Adrenal gland (tissue), 12 donors: ENCODE measurements around the gene CTXN2. TPM values are rescaled to one million over a fixed set of nuclear protein-coding genes. Genes with fewer than 3 reads are reported as not detected.

Source experiments
- DNase-seq, 7 donors: peaks; one replicate each; pipeline ENCODE4 v3.0.0-alpha.2; 2019 to 2020
- H3K27ac ChIP-seq, 5 donors: fragments of 200-600 bp; sonication (generic) in 4 of 5; 1 replicate in 3 of 5; 2 replicates in 2 of 5; pipeline versions ENCODE4 v1.5.1 to v1.8.0; 2016 to 2020; ENCODE audit warnings: mild to moderate bottlenecking in 1 of 5
- H3K27me3 ChIP-seq: fragments of 200-600 bp; 2 replicates; pipeline ENCODE4 v1.8.0; 2021
- H3K36me3 ChIP-seq, 2 donors: fragments of 200-600 bp; replicated peaks in 1 of 2; 1 replicate in 1 of 2; 2 replicates in 1 of 2; pipeline versions ENCODE4 v1.5.1 to v1.8.0; 2018 to 2022
- H3K4me1 ChIP-seq, 2 donors: fragments of 200-600 bp; replicated peaks in 1 of 2; 1 replicate in 1 of 2; 2 replicates in 1 of 2; pipeline versions ENCODE4 v1.5.1 to v1.8.0; 2018 to 2021
- H3K4me3 ChIP-seq, 4 donors: fragments of 200-600 bp; sonication (generic) in 3 of 4; one replicate each; pipeline ENCODE4 v1.5.1; 2016 to 2018
- H3K9me3 ChIP-seq, 3 donors: fragments of 200-600 bp; sonication (generic) in 1 of 3; replicated peaks in 1 of 3; 1 replicate in 2 of 3; 2 replicates in 1 of 3; pipeline versions ENCODE4 v1.5.1 to v1.8.0; 2016 to 2021
- CTCF ChIP-seq, 6 experiments: fragments of 450-650 bp in 4 of 6; fragments of 200-600 bp in 2 of 6; sonication (generic) in 1 of 6; IDR thresholded peaks; 1 replicate in 5 of 6; 2 replicates in 1 of 6; pipeline versions ENCODE4 v1.5.1 to v1.8.0; 2016 to 2021; ENCODE audit warnings: antibody characterized with exemption in 6 of 6, mild to moderate bottlenecking in 2 of 6, moderate library complexity in 1 of 6
- POLR2A ChIP-seq, 2 donors: fragments of 450-650 bp; IDR thresholded peaks; one replicate each; pipeline ENCODE4 v1.6.1; 2017; ENCODE audit warnings: antibody characterized with exemption in 2 of 2, mild to moderate bottlenecking in 2 of 2, moderate library complexity in 1 of 2
- WGBS, 4 donors: extraction: QIAGEN DNeasy Blood & Tissue Kit in 2 of 4; methylation state at CpG; one replicate each; pipeline versions ENCODE4 v1.1.5 to v1.1.7; 2013 to 2017; 5-methylcytosine and 5-hydroxymethylcytosine counted together
- intact Hi-C, 2 donors: fragments of 100-400 bp; cut with DNase I; formaldehyde crosslinking; loops; one replicate each; pipeline versions ENCODE4 v1.14.1 to v1.15.0; 2022 to 2023
- polyA plus RNA-seq, 3 donors: library from polyadenylated mRNA; stranded (reverse); fragments of 200-250 nt in 2 of 3; fragments of 350-450 nt in 1 of 3; fragmentation: Illumina TruSeq in 1 of 3; extraction: RNeasy Lipid Tissue Mini Kit (QIAGEN cat#74804) in 1 of 3; gene quantifications; one replicate each; pipeline ENCODE4 v1.2.3, GENCODE V29; 2013 to 2014
- total RNA-seq, 9 donors: library from RNA; depleted of rRNA in 4 of 9; stranded (reverse); fragments of >200 nt in 4 of 9; fragments of 120-200 nt in 1 of 9; fragmentation: NEBNext Ultra II Directional in 1 of 9; extraction: Animal tissue kit (Norgen Biotek cat#: 25700) in 1 of 9; gene quantifications; one replicate each; pipeline versions ENCODE4 v1.1.0 to v1.2.4, GENCODE V29; 2013 to 2023
- donor health status: healthy with polysubstance abuse.
- donor health status: Bipolar disorder and iron deficiency.
- donor health status: DM: yes; HTN: yes; CAD: no.
- donor health status: DM: no; HTN: no; CAD: no.
- donor health status: DM: no; HTN: no; CAD: no.
- donor health status: DM: yes; HTN: yes; CAD: no.

The CTXN2 gene
- total and polyA plus RNA-seq, 12 donors: 0.03 to 0.22 (median 0.09) TPM; not detected in 8

- no peaks in the 10 kb centered on the region for H3K27me3 ChIP-seq
- H3K36me3 ChIP-seq: no peaks in the 10 kb centered on the region
- intact Hi-C loops: loop anchor here in 1 of 2 donors (10.0 kb wide), 1 partner anchor 1058 kb away; no protein-coding TSS in a partner anchor
- no peak for TF ChIP-seq POLR2A (IDR thresholded peaks at IDR 0.05)
- TF ChIP-seq CTCF (IDR thresholded peaks at IDR 0.05): no peak
- H3K4me3 ChIP-seq: no peak overlapping the region
- DNase-seq: no peak
- WGBS, 4 donors: 66 to 76% (median 73%) methylated on average over 4 of the region's 4 CpGs
- no peaks in the 10 kb centered on the region for H3K4me1 ChIP-seq
- no peak overlapping the region for H3K27ac ChIP-seq
- H3K9me3 ChIP-seq: no peaks in the 10 kb centered on the region
These were observed 61.7 kb downstream of the CTXN2 start for GRCh38 chr15:48253172-48253571.

Other genes starting within 250 kb of the CTXN2 start
- gene SLC24A5, start 70.7 kb upstream of the CTXN2 start, total RNA-seq: not detected
- gene SLC24A5, start 70.7 kb upstream of the CTXN2 start, polyA plus RNA-seq: under 1 TPM in 1 of 3 donors, not detected in 2; 0.34 TPM
- gene MYEF2, start 13.4 kb upstream of the CTXN2 start, total RNA-seq: 10 to 100 TPM in 7 of 9 donors, 1 to 10 TPM in 2; 5.9 to 53.5 (median 29.4) TPM
- gene MYEF2, start 13.4 kb upstream of the CTXN2 start, polyA plus RNA-seq: 10 to 100 TPM; 38.9 to 57.0 (median 51.3) TPM
- gene SLC12A1, start 14.6 kb downstream of the CTXN2 start, total RNA-seq: under 1 TPM in 3 of 9 donors, not detected in 6; 0.07 to 0.32 (median 0.11) TPM
- under 1 TPM; under 0.01 to 0.07 (median 0.03) TPM for gene SLC12A1, start 14.6 kb downstream of the CTXN2 start, polyA plus RNA-seq
- 100 to 1,000 TPM in 3 of 9 donors, 10 to 100 TPM in 6; 54.7 to 141 (median 92.8) TPM for gene DUT, start 139.8 kb downstream of the CTXN2 start, total RNA-seq
- 10 to 100 TPM; 43.9 to 93.1 (median 75.4) TPM for gene DUT, start 139.8 kb downstream of the CTXN2 start, polyA plus RNA-seq